OCI-LY3 (cell line): Measurements from ENCODE around the gene MRPS27.

Experiments used
- CTCF ChIP-seq: fragments of 200-600, 300-600 bp; sonication (generic); IDR thresholded peaks from 2 replicates; pipeline ENCODE4 v1.5.1; 2014; ENCODE audit warnings: antibody characterized with exemption, low read length, low read depth
- EZH2phosphoT487 ChIP-seq: fragments of 200-600 bp; shearing (Covaris generic); IDR thresholded peaks from 2 replicates; pipeline ENCODE4 v1.6.1; 2018; ENCODE audit warnings: antibody characterized with exemption, mixed run types, low read depth

GRCh38 chr5:72283358-72283757 lies 36.7 kb downstream of the MRPS27 start:
- TF ChIP-seq CTCF (no peak), EZH2phosphoT487 (no peak)
